Keratinocyte (primary cell): ENCODE results near the gene TLCD3B. TPM values are rescaled to one million over a fixed set of nuclear protein-coding genes. Genes with fewer than 3 reads are reported as not detected.

Source experiments
- DNase-seq: peaks from one replicate; pipeline ENCODE4 v3.0.0-alpha.2; 2011; ENCODE audit warnings: low read depth, missing footprints, low spot score
- FAIRE-seq: peaks from 2 replicates; lab custom pipeline; 2011; peaks lifted over from hg19 to GRCh38; lab: Jason Lieb, UNC
- H2AFZ ChIP-seq: 2 replicates; pipeline ENCODE4 v1.6.0; 2012; ENCODE audit warnings: low read length, control low read depth, inconsistent platforms; ENCODE audit not compliant: control insufficient read depth
- H3K27ac ChIP-seq: 2 replicates; pipeline ENCODE4 v1.5.1; 2011; ENCODE audit warnings: low read length; ENCODE audit not compliant: control insufficient read depth, insufficient read depth
- H3K27me3 ChIP-seq: 3 replicates; pipeline ENCODE4 v1.6.0; 2011; ENCODE audit warnings: low read length; ENCODE audit not compliant: control insufficient read depth, insufficient read depth; ENCODE audit errors: extremely low read depth
- H3K36me3 ChIP-seq, 2 experiments: 2 replicates in 1 of 2; 3 replicates in 1 of 2; pipeline ENCODE4 v1.5.1; 2011; ENCODE audit warnings: low read length in 2 of 2, mild to moderate bottlenecking in 1 of 2; ENCODE audit not compliant: control insufficient read depth in 2 of 2, insufficient read depth in 2 of 2; ENCODE audit errors: extremely low read depth in 1 of 2
- H3K4me1 ChIP-seq: 3 replicates; pipeline ENCODE4 v1.5.1; 2011; ENCODE audit warnings: low read length; ENCODE audit not compliant: control insufficient read depth, insufficient read depth; ENCODE audit errors: extremely low read depth
- H3K4me2 ChIP-seq: 3 replicates; pipeline ENCODE4 v1.6.0; 2011; ENCODE audit warnings: low read depth, low read length; ENCODE audit not compliant: control insufficient read depth, insufficient read depth; ENCODE audit errors: extremely low read depth
- H3K4me3 ChIP-seq, 3 experiments: fragments of 200-600 bp in 1 of 3; sonication (generic) in 1 of 3; 2 replicates in 2 of 3; 3 replicates in 1 of 3; pipeline ENCODE4 v1.5.1; 2011 to 2016; ENCODE audit warnings: low read length in 3 of 3, mild to moderate bottlenecking in 3 of 3, control low read depth in 2 of 3, inconsistent platforms in 1 of 3, low read depth in 1 of 3, mixed read lengths in 1 of 3, mixed run types in 1 of 3, moderate library complexity in 1 of 3; ENCODE audit not compliant: control insufficient read depth in 2 of 3, insufficient read depth in 2 of 3; ENCODE audit errors: extremely low read depth in 1 of 3
- H3K79me2 ChIP-seq: 2 replicates; pipeline ENCODE4 v1.6.0; 2012; ENCODE audit warnings: low read length; ENCODE audit not compliant: control insufficient read depth, insufficient read depth
- H3K9ac ChIP-seq: 3 replicates; pipeline ENCODE4 v1.6.0; 2011; ENCODE audit warnings: low read length; ENCODE audit not compliant: control insufficient read depth, insufficient read depth; ENCODE audit errors: extremely low read depth
- H3K9me1 ChIP-seq: 3 replicates; pipeline ENCODE4 v1.6.0; 2011; ENCODE audit warnings: low read length; ENCODE audit not compliant: control insufficient read depth, insufficient read depth; ENCODE audit errors: extremely low read depth
- H3K9me3 ChIP-seq: 2 replicates; pipeline ENCODE4 v1.5.1; 2012; ENCODE audit warnings: low read depth, low read length; ENCODE audit not compliant: control insufficient read depth
- H4K20me1 ChIP-seq: 3 replicates; pipeline ENCODE4 v1.6.0; 2011; ENCODE audit warnings: low read length; ENCODE audit not compliant: control insufficient read depth, insufficient read depth; ENCODE audit errors: extremely low read depth
- EZH2 ChIP-seq: IDR thresholded peaks from one replicate; pipeline ENCODE4 v1.6.1; 2012; ENCODE audit warnings: inconsistent platforms, mild to moderate bottlenecking, low read length, moderate library complexity
- dilution Hi-C: fragments of 300-500 bp; cut with MboI; formaldehyde crosslinking; loops from one replicate; pipeline ENCODE4 v1.7.0; 2020; ENCODE audit warnings: low sequenced_read_pairs; ENCODE audit not compliant: extremely low pct_ligation_motif_present
- polyA plus RNA-seq, 5 experiments: library from polyadenylated mRNA; depleted of rRNA in 3 of 5; stranded (reverse) in 3 of 5; stranded (forward) in 1 of 5; unstranded in 1 of 5; fragments of >200 nt; gene quantifications; 1 replicate in 1 of 5; 2 replicates in 3 of 5; 3 replicates in 1 of 5; pipeline versions ENCODE4 v1.2.1 to v1.2.3, GENCODE V29; 2011 to 2012; ENCODE audit warnings: missing spikeins in 2 of 5, low read depth in 1 of 5, low replicate concordance in 1 of 5
- TF ChIP-seq, protein P1 (sequence below), 3 experiments: IDR thresholded peaks in 1 of 3; conservative IDR thresholded peaks in 1 of 3; optimal IDR thresholded peaks in 1 of 3; 2 replicates in 2 of 3; 3 replicates in 1 of 3; pipeline versions ENCODE3 to v1.5.1; 2011; ENCODE audit warnings: low read length in 3 of 3, mild to moderate bottlenecking in 3 of 3, moderate library complexity in 2 of 3, control low read depth in 1 of 3, inconsistent platforms in 1 of 3; ENCODE audit not compliant: insufficient read depth in 2 of 3; ENCODE audit errors: extremely low read depth in 1 of 3

Gene TLCD3B
- polyA plus RNA-seq, 1 donor (not counting 4 experiments of a cell fraction or from before 2014, with no cell fraction given), result not detected

DNA sequence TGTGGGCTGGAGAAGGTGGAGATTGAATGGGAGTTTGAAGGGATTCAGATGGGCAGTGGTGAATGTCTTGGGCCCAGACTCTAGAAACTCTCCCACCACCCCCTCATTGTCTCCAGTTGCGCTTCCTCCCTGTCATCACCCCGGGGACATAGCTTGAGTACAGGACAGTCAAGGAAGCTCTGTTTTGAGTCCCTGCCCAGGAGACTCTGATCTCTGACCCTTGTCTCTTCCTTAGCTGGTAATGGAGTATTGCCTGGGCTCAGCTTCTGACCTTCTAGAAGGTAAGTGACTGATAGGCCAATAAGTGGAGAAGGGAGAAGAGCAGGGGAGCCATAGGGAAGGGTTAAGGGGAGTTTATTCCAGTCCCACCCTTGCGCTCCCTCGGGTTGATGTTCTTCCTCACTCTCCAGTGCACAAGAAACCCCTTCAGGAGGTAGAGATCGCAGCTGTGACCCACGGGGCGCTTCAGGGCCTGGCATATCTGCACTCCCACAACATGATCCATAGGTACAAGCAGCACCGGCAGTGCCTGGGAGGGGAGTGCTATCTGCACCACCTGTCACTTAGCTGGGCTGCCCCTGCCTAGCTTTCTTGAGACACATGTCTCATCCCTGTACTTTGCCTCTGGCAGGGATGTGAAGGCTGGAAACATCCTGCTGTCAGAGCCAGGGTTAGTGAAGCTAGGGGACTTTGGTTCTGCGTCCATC, 52.4 kb downstream of the TLCD3B start:
- Histone ChIP-seq H3K27me3 (no peaks in the 10 kb centered on the region), H3K4me2 (no peak overlapping the region), H3K79me2 (peaks cover 45% of the 10 kb centered on the region), H3K9ac (no peak overlapping the region), H3K27ac (no peak overlapping the region), H3K9me1 (peaks cover 4% of the 10 kb centered on the region), H3K9me3 (no peaks in the 10 kb centered on the region), H3K4me3 (no peak overlapping the region), H4K20me1 (peaks cover 22% of the 10 kb centered on the region), H3K4me1 (peaks cover 18% of the 10 kb centered on the region), H2AFZ (no peak overlapping the region), H3K36me3 (peaks cover 42 to 43% of the 10 kb centered on the region in 2 experiments)
- DNase-seq (no peak), FAIRE-seq (no peak)
- dilution Hi-C loops, result no loop called here
- TF ChIP-seq EZH2, result no peak
- TF ChIP-seq, protein P1, sequence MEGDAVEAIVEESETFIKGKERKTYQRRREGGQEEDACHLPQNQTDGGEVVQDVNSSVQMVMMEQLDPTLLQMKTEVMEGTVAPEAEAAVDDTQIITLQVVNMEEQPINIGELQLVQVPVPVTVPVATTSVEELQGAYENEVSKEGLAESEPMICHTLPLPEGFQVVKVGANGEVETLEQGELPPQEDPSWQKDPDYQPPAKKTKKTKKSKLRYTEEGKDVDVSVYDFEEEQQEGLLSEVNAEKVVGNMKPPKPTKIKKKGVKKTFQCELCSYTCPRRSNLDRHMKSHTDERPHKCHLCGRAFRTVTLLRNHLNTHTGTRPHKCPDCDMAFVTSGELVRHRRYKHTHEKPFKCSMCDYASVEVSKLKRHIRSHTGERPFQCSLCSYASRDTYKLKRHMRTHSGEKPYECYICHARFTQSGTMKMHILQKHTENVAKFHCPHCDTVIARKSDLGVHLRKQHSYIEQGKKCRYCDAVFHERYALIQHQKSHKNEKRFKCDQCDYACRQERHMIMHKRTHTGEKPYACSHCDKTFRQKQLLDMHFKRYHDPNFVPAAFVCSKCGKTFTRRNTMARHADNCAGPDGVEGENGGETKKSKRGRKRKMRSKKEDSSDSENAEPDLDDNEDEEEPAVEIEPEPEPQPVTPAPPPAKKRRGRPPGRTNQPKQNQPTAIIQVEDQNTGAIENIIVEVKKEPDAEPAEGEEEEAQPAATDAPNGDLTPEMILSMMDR (optimal IDR thresholded peaks at IDR 0.05 in 1 of 3, IDR thresholded peaks at IDR 0.05 in 1 of 3, conservative IDR thresholded peaks at IDR 0.05 in 1 of 3; ENCODE audit: extremely low read depth in 1 of 3, insufficient read depth in 2 of 3, low read length in 3 of 3), result no peak

DNA sequence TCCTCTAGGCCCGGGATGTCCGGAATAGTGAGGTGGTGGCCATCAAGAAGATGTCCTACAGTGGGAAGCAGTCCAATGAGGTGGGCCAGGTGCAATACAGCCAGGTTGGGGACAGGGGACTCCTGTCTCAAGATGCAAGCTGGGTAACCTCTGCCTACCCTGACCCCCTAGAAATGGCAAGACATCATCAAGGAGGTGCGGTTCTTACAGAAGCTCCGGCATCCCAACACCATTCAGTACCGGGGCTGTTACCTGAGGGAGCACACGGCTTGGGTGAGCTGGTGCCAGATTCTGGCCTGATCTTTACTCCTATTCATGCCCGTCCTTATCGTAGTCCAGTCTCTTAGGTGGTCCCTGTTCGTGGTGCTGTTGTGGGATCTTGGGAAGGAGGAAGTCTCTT, 53.0 kb downstream of the TLCD3B start:
- peaks cover 45% of the 10 kb centered on the region for H3K79me2 ChIP-seq
- H3K27me3 ChIP-seq, result no peaks in the 10 kb centered on the region
- H3K9ac ChIP-seq, result no peak overlapping the region
- peaks cover 4% of the 10 kb centered on the region for H3K9me1 ChIP-seq
- FAIRE-seq, result no peak
- H3K4me3 ChIP-seq, result no peak overlapping the region
- H4K20me1 ChIP-seq, result peaks cover 22% of the 10 kb centered on the region
- H3K9me3 ChIP-seq, result no peaks in the 10 kb centered on the region
- dilution Hi-C loops, result no loop called here
- no peak overlapping the region for H3K27ac ChIP-seq
- H2AFZ ChIP-seq, result no peak overlapping the region
- TF ChIP-seq, protein P1 (optimal IDR thresholded peaks at IDR 0.05 in 1 of 3, IDR thresholded peaks at IDR 0.05 in 1 of 3, conservative IDR thresholded peaks at IDR 0.05 in 1 of 3; ENCODE audit: extremely low read depth in 1 of 3, insufficient read depth in 2 of 3, low read length in 3 of 3), result no peak
- no peak for TF ChIP-seq EZH2
- H3K36me3 ChIP-seq, result peaks cover 36 to 37% of the 10 kb centered on the region in 2 experiments
- H3K4me2 ChIP-seq, result no peak overlapping the region
- peaks cover 18% of the 10 kb centered on the region for H3K4me1 ChIP-seq
- no peak for DNase-seq
